ENCODE data around the gene RPL19. TPM values are rescaled to one million over a fixed set of nuclear protein-coding genes. Genes with fewer than 3 reads are reported as not detected.
"Not testable (repeated sequence)": the region's sequence is repeated elsewhere in the genome, so short reads cannot be mapped to it uniquely, and the experiment has no call there.

The RPL19 gene
- total RNA-seq, 1 donor from 2014 or later, result 3,324 TPM

GRCh38 chr17:39244016-39244599 lies 44.0 kb downstream of the RPL19 start:
- no peak for DNase-seq
- H3K9me3 Mint-ChIP-seq, result no peaks in the 10 kb centered on the region

GRCh38 chr17:39244600-39245570 lies 44.8 kb downstream of the RPL19 start:
- Mint-ChIP-seq H3K4me1 (peaks cover 20% of the 10 kb centered on the region), H3K27me3 (peaks cover 3% of the 10 kb centered on the region), H3K9me3 (no peaks in the 10 kb centered on the region), H3K27ac (no peak overlapping the region), H3K4me3 (peak overlapping the region; percentile 56), H3K36me3 (ENCODE audit: low read depth) (no peaks in the 10 kb centered on the region)
- peak; percentile 34 for TF ChIP-seq CTCF (IDR thresholded peaks at IDR 0.05)
- intact Hi-C loops (cut with micrococcal nuclease), result loop anchor here (1.0 kb wide), 3 partner anchors 38 to 262 kb away; no protein-coding TSS in a partner anchor
- CTCF ChIA-PET, result interaction anchor here (0.9 to 6.0 kb wide), 18 partner anchors 9 to 350 kb away, joined by 3 to 177 read pairs (median 4); partner anchors contain the start of genes PLXDC1, RPL19 and STAC2
- POLR2A ChIA-PET, result interaction anchor here (0.6 to 3.7 kb wide), 13 partner anchors 9 to 854 kb away, joined by 3 to 59 read pairs (median 4); partner anchors contain the start of genes MED1, RPL19 and RPL23
- peak; percentile 76 for DNase-seq
- peak; percentile 81 for ATAC-seq (ENCODE audit: low read depth)

More at GRCh38 chr17:39244016-39244599, 44.0 kb downstream of the RPL19 start:
- CTCF ChIA-PET, result interaction anchor here (0.9 to 6.0 kb wide), 18 partner anchors 8 to 350 kb away, joined by 3 to 177 read pairs (median 4); partner anchors contain the start of genes PLXDC1, RPL19 and STAC2
- H3K27ac Mint-ChIP-seq, result no peak overlapping the region
- peaks cover 27% of the 10 kb centered on the region for H3K4me1 Mint-ChIP-seq
- POLR2A ChIA-PET, result interaction anchor here (0.5 to 3.7 kb wide), 10 partner anchors 8 to 855 kb away, joined by 3 to 59 read pairs (median 4); partner anchors contain the start of genes RPL19 and RPL23
- intact Hi-C loops (cut with micrococcal nuclease), result loop anchor here (1.0 kb wide), 3 partner anchors 37 to 261 kb away; no protein-coding TSS in a partner anchor
- no peak for TF ChIP-seq CTCF (IDR thresholded peaks at IDR 0.05)
- ATAC-seq (ENCODE audit: low read depth), result peak; percentile 66
- no peak overlapping the region for H3K4me3 Mint-ChIP-seq
- peaks cover 6% of the 10 kb centered on the region for H3K27me3 Mint-ChIP-seq
- H3K36me3 Mint-ChIP-seq (ENCODE audit: low read depth), result no peaks in the 10 kb centered on the region

DNA sequence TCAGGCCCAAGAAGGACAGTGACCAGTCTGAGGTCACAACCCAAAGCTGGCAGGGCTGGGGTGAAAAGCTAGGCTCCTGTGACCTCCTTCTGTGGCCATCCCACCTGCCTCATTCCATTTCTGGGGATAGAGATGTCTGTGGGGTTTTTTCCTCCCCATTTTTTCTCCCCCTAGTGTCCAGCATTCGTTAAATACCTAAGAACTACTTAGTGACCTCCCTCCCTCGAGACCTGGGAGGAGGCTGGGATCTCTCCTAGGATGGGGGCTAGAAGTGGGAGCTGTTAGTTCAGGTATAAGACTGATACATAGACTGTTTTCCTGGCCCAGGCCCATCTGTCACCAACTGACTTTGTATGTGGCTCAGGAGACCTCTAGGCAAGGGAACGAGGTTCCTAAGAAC lies 46.2 kb downstream of the RPL19 start:
- CTCF ChIA-PET, result interaction anchor here (3.4 to 6.0 kb wide), 2 partner anchors 40 to 264 kb away, joined by 38 to 177 read pairs; no protein-coding TSS in a partner anchor
- ATAC-seq (ENCODE audit: low read depth) (no peak), DNase-seq (no peak)
- H3K36me3 Mint-ChIP-seq (ENCODE audit: low read depth), result no peaks in the 10 kb centered on the region
- no peaks in the 10 kb centered on the region for H3K9me3 Mint-ChIP-seq
- no peak for TF ChIP-seq CTCF (IDR thresholded peaks at IDR 0.05)
- intact Hi-C loops (cut with micrococcal nuclease), result no loop called here
- no peak overlapping the region for H3K4me3 Mint-ChIP-seq
- peaks cover 3% of the 10 kb centered on the region for H3K27me3 Mint-ChIP-seq
- POLR2A ChIA-PET, result interaction anchor here (3.7 kb wide), 1 partner anchor 41 kb away, joined by 59 read pairs; no protein-coding TSS in a partner anchor
- H3K27ac Mint-ChIP-seq, result no peak overlapping the region
- peaks cover 19% of the 10 kb centered on the region for H3K4me1 Mint-ChIP-seq

DNA sequence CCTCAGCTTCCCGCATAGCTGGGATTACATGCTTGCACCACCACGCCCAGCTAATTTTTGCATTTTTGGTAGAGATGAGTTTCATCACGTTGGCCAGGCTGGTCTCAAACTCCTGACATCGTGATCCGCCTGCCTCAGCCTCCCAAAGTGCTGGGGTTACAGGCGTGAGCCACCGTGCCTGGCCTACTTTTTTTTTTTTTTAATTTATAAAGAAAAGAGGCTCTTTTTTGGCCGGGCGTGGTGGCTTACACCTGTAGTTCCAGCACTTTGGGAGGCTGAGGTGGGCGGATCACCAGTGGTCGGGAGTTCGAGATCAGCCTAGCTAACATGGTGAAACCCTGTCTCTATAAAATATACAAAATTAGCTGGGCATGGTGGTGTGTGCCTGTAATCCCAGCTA lies 50.0 kb downstream of the RPL19 start:
- DNase-seq; H3K4me1 Mint-ChIP-seq; H3K9me3 Mint-ChIP-seq; H3K4me3 Mint-ChIP-seq; H3K27me3 Mint-ChIP-seq; ATAC-seq (ENCODE audit: low read depth); H3K27ac Mint-ChIP-seq; intact Hi-C loops (cut with micrococcal nuclease): not testable (repeated sequence)
- H3K36me3 Mint-ChIP-seq (ENCODE audit: low read depth), result peaks cover 24% of the 10 kb centered on the region
- CTCF ChIA-PET, result interaction anchor here (1.1 kb wide), 1 partner anchor 50 kb away, joined by 3 read pairs; the partner anchor contains the start of gene RPL19
- POLR2A ChIA-PET, result interaction anchor here (0.7 to 1.2 kb wide), 3 partner anchors 44 to 490 kb away, joined by 3 to 5 read pairs (median 4); no protein-coding TSS in a partner anchor

GRCh38 chr17:39251997-39252396 lies 51.9 kb downstream of the RPL19 start:
- no peak for TF ChIP-seq CTCF (IDR thresholded peaks at IDR 0.05)
- ATAC-seq (ENCODE audit: low read depth) (no peak), DNase-seq (no peak)
- H3K4me3 Mint-ChIP-seq, result no peak overlapping the region
- ChIA-PET POLR2A (interaction anchor here (0.9 kb wide), 1 partner anchor 52 kb away, joined by 5 read pairs; the partner anchor contains the start of gene RPL19), CTCF (interaction anchor here (1.7 kb wide), 1 partner anchor 20 kb away, joined by 6 read pairs; no protein-coding TSS in a partner anchor)
- H3K9me3 Mint-ChIP-seq, result no peaks in the 10 kb centered on the region
- H3K4me1 Mint-ChIP-seq, result no peaks in the 10 kb centered on the region
- intact Hi-C loops (cut with micrococcal nuclease), result no loop called here
- no peak overlapping the region for H3K27ac Mint-ChIP-seq
- peaks cover 25% of the 10 kb centered on the region for H3K36me3 Mint-ChIP-seq (ENCODE audit: low read depth)
- no peaks in the 10 kb centered on the region for H3K27me3 Mint-ChIP-seq

Measured in activated B cell treated with CpG ODN at 0.5 μM for 24 hours (primary cell).